ENCODE measurements around the gene HAND1. TPM values are rescaled to one million over a fixed set of nuclear protein-coding genes. Genes with fewer than 3 reads are reported as not detected.
A peak's percentile ranks its signal among the peaks of the same experiment; 100 is the strongest.

HAND1 gene
- total RNA-seq, 1 donor from 2014 or later: not detected

DNA sequence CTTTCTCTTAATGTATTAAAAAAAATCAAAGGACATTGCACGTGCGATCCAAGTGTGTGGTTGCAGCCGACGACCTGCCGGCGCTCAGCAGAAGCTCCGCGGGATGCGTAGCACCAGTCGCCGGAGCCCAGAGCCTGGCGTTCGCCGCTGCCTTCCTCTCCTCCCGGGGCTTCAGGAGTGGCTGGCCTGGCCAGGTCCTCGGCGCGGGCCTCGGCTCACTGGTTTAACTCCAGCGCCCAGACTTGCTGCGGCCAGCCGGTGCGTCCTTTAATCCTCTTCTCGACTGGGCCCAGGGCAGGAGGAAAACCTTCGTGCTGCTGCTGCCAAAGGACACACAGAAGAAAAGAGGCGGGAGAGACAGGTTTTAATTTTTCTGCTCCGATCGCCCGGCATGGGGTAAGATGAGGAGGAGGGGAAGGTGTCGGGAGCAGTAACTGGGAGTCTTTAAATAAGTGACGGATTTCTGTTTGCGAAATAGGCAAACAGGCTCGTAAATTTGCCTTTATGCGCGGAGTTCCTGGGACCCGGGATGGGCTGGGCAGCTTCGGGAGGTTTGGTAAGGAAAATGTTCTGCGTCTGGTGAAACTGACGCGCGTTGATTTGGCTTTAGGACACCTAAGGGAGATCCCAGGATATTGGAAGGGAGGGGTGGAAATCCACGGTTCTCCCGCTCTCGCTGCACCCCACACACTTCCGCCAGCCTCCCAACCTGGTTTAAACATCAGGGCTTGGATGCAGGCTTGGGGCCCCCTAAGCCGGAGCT lies 2.3 kb downstream of the HAND1 start:
- peaks cover 23% of the 10 kb centered on the region for H3K4me1 Mint-ChIP-seq
- no peak for DNase-seq (ENCODE audit: low read depth, low spot score)
- TF ChIP-seq, protein P1, sequence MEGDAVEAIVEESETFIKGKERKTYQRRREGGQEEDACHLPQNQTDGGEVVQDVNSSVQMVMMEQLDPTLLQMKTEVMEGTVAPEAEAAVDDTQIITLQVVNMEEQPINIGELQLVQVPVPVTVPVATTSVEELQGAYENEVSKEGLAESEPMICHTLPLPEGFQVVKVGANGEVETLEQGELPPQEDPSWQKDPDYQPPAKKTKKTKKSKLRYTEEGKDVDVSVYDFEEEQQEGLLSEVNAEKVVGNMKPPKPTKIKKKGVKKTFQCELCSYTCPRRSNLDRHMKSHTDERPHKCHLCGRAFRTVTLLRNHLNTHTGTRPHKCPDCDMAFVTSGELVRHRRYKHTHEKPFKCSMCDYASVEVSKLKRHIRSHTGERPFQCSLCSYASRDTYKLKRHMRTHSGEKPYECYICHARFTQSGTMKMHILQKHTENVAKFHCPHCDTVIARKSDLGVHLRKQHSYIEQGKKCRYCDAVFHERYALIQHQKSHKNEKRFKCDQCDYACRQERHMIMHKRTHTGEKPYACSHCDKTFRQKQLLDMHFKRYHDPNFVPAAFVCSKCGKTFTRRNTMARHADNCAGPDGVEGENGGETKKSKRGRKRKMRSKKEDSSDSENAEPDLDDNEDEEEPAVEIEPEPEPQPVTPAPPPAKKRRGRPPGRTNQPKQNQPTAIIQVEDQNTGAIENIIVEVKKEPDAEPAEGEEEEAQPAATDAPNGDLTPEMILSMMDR (conservative IDR thresholded peaks at IDR 0.05): no peak

DNA sequence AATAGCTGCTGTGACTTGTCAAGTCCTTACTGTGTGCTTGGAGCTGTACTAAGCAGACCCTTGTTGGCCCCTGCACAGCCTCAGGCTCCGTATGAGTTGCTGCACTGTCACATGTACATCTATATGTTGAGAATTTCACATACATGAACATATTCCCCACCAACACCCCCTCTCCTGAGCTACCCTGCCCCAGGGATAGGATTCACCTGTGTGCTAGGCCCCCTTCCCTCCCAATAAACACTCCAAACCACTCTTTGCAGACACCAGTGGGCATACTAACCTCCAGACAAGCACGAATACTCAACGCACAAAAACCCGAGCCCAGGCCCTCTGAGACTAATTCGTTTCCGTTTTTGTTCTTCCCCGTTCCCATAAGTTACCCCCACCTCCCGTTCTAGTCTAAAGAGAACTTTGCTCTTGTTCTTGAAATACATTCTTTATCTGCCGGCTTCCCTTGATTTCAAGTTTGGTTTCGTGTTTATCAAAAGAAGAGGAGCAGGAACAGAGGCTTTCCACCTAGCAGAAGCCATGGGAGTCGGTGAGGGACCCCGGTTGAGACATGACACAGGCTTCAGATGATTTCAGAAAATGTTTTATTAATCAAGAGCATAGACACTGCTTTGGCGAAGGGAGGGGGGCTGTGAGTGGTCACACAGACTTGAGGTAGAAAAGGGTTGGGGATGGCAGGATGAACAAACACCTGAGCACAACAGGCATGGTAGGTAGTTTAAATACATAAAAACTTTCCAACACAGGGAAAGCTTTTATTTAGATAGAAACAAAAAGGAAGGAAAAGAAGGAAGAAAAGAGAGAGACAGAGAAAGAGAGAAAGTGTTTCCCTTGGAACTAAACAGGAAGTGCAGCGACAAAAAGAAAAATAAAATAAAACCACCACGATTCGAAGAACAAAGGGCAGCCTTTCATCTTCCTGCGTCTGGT lies 3.4 kb downstream of the HAND1 start:
- no peak for DNase-seq (ENCODE audit: low read depth, low spot score)
- no peaks in the 10 kb centered on the region for H3K36me3 Mint-ChIP-seq (ENCODE audit: low read depth)
- no peak overlapping the region for H3K27ac Mint-ChIP-seq (ENCODE audit: unreplicated experiment)
- no peak overlapping the region for H3K4me3 Mint-ChIP-seq
- H3K4me1 Mint-ChIP-seq: peaks cover 23% of the 10 kb centered on the region
- TF ChIP-seq, protein P1 (conservative IDR thresholded peaks at IDR 0.05): no peak
- peaks cover 99% of the 10 kb centered on the region for H3K27me3 Mint-ChIP-seq (ENCODE audit: low read depth)
- no peaks in the 10 kb centered on the region for H3K9me3 Mint-ChIP-seq

More for the DNA sequence above, 2.3 kb downstream of the HAND1 start:
- no peaks in the 10 kb centered on the region for H3K9me3 Mint-ChIP-seq
- peaks cover 100% of the 10 kb centered on the region for H3K27me3 Mint-ChIP-seq (ENCODE audit: low read depth)
- no peak overlapping the region for H3K27ac Mint-ChIP-seq (ENCODE audit: unreplicated experiment)
- H3K36me3 Mint-ChIP-seq (ENCODE audit: low read depth): no peaks in the 10 kb centered on the region
- peak overlapping the region; percentile 13 for H3K4me3 Mint-ChIP-seq

DNA sequence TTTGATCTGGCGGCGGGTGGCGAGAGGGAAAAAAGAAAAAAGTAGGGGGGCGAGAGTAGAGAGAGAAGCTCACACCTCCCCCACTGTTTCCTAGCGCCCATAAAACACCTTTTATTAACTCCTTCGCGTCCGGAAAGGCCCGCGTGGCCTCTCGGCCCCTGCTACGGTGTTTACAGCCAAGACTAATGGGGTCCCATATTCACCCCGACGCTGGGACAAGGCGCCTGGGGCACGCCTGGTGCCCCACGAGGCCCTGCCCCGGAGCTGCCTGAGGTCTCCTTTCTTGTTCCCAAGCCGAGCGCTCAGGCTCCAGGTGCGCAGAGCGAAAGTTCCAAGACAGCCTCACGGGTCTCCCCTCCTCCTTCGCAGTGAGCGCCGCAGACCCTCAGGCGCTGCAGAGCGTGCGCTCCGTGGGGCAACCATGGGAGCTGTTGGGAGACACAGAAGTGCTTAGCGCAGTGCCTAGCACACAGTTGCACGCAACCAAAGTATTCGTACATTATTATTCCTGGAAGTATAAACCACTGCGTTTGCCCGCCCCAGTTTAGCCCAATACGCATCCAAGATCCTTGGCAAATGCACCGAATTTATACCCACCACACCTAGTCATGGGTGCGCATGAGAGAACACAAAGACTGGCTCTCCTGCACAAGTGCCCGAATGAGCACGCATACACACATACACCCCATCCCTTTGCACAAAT lies 4.3 kb downstream of the HAND1 start:
- Mint-ChIP-seq H3K9me3 (no peaks in the 10 kb centered on the region), H3K27ac (ENCODE audit: unreplicated experiment) (no peak overlapping the region), H3K27me3 (ENCODE audit: low read depth) (peaks cover 99% of the 10 kb centered on the region), H3K36me3 (ENCODE audit: low read depth) (no peaks in the 10 kb centered on the region), H3K4me3 (no peak overlapping the region), H3K4me1 (peaks cover 20% of the 10 kb centered on the region)
- no peak for DNase-seq (ENCODE audit: low read depth, low spot score)
- TF ChIP-seq, protein P1 (conservative IDR thresholded peaks at IDR 0.05): no peak

DNA sequence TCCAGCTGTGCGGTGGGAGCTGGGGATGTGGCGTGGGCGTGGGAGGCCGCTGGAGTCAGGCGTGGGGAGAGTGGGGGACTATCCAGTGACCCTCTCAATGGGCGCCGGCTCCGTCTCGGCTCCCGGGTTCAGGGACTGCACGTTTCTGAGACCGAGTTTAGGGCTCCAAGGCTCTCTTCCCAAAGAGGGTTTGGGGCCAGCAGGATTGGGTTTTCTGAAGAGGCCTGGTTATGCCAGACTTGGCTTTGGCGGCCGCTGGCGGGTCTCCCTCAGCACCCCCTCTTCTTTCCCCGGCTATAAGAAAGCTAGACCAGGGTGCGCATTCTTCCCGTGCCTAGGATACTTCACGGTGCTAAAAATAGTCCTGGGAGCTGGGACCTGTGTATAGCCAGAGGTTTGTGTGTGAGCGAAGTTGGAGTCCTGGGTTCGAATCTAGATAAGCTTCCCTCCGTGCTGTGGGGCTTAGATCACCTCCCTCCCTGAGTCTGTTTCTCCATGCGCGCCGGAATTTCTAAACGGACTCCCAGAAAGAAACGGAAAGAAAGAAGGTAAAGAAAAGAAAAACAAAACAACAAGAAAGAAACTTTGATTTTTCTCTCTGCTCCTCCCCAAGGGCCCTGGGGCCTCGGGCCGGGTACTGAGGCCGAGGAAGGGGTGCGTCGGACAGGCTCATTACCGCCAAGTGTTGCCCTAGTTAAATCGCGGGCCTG lies 5.0 kb downstream of the HAND1 start:
- Mint-ChIP-seq H3K4me3 (peak overlapping the region; percentile 67), H3K27me3 (ENCODE audit: low read depth) (peaks cover 99% of the 10 kb centered on the region), H3K9me3 (no peaks in the 10 kb centered on the region), H3K4me1 (peaks cover 20% of the 10 kb centered on the region), H3K36me3 (ENCODE audit: low read depth) (no peaks in the 10 kb centered on the region), H3K27ac (ENCODE audit: unreplicated experiment) (no peak overlapping the region)
- no peak for DNase-seq (ENCODE audit: low read depth, low spot score)
- TF ChIP-seq, protein P1 (conservative IDR thresholded peaks at IDR 0.05): no peak

Data from neural crest cell (in vitro differentiated cells).